Head of caudate nucleus (tissue), 42 donors: ENCODE data around the gene C12orf75.
A peak's percentile ranks its signal among the peaks of the same experiment; 100 is the strongest.

Experiments
- DNase-seq, 42 donors: peaks; one replicate each; pipeline versions ENCODE4 v3.0.0 to v3.0.0-alpha.2; 2020 to 2021; ENCODE audit warnings: mixed read lengths in 7 of 42
- intact Hi-C: fragments of 100-400 bp; cut with DNase I; formaldehyde crosslinking; loops from one replicate; pipeline ENCODE4 v1.15.0; 2022

C12orf75 gene

DNA sequence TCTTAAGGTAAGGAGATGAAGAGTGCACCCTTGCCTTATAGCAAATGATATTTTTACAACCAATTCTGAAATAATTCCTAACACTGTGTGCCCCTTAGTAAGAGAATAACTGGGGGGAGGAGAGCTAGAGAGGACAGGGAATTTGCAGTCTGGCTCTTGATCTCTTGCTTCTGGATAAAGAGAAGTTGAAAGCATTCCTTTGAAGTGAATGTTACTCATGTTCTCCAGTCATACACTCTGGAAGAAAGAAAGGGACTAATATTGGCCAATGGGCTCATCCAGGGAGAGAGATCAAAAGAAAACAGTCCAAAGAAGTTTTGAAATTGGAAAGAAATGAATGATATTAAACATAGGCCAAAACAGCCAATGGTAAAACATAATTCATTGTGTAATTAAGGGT is 25.3 kb downstream of the C12orf75 start:
- no peak for DNase-seq

DNA sequence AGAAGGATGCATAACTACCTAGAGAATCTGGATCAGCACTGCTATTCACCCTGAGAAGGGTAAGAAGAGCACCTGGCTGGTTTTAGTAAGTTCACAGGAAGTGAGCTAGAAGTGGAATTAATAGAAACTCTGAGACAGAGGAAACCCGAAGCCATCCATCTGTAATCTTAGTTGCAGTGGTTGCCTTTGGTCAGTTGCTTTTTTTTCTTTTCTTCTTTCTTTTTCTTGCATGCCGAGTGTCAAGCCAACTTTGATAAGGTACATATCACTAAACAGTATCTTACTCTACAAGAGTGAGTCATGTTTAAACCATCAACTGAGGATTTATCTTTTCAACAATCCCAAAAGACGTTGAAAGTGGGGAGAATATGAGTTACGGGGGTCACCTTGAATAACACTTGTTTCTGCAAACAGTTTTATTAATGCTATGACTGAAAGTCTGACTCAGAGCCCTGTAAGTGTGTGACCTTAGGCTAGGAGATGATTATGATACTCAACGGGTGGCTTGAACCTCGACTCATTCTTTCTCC is 26.7 kb downstream of the C12orf75 start:
- intact Hi-C loops = no loop called here

More for the DNA sequence above, 25.3 kb downstream of the C12orf75 start:
- intact Hi-C loops = no loop called here

GRCh38 chr12:105358789-105359188 is 28.3 kb downstream of the C12orf75 start:
- DNase-seq = peak in 14 of 42 donors; percentile 4 to 44 (median 20)

More for the DNA sequence above, 26.7 kb downstream of the C12orf75 start:
- DNase-seq = no peak

DNA sequence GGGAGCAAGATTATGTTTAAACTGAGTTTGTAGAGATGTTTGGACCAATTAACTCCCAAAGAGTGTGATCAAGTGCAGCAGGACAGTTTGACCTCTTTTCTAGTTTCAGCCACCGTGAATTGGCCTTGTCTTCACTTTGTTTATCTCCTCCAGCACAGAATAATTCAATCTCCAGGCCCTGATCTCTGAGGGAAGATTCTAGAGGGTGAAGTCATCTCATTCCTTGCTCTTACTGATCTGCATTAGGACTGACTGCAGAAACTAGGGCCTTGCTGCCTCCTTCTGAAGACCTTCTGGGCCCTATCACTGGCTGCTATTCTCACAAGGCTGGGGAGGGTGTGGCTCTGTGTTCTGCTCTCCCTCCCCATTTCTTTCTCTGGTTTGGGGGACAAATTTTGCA is 29.4 kb downstream of the C12orf75 start:
- intact Hi-C loops = no loop called here
- no peak for DNase-seq

More at GRCh38 chr12:105358789-105359188, 28.3 kb downstream of the C12orf75 start:
- intact Hi-C loops = no loop called here

DNA sequence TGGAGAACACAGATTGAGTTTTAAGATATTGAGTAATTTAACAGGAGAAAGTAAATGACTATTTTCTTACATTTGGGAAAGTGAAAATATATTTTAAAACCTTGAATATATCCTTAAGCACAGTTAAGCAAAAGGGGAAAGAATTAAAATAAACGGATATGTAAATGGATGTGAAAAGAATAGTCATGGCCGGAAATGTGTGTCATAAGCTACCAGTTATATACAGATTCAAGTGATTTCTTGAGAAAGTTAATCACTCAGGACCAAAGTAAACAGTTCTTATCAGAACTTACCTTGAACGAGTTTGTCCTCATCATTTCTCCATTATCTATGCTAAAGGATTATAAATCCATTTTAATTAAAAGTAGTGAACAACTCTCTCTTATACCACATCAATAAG is 33.4 kb downstream of the C12orf75 start:
- DNase-seq = no peak
- intact Hi-C loops = no loop called here

GRCh38 chr12:105365231-105365630 is 34.7 kb downstream of the C12orf75 start:
- intact Hi-C loops = no loop called here
- no peak for DNase-seq

GRCh38 chr12:105368047-105368646 is 37.7 kb downstream of the C12orf75 start:
- DNase-seq = no peak
- intact Hi-C loops = no loop called here

DNA sequence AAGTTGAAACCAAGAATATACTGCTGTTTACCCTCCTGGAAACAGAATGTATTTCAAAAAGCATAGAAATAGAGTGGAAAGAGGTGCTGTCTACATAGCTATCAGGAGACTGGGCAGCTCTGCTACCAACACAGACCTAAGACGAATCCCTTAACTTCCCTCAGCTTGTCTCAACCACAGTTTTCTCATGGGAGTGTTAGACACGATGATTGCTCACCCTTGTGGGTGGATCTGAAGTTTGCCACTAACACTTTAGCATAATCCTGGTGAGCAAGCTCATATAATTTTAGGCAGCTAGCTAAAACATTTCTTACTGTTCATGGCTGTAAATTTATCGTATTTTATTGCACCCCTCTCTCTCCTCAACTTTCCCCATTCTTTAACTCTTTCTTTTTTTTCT is 38.5 kb downstream of the C12orf75 start:
- intact Hi-C loops = no loop called here
- peak in 13 of 42 donors; percentile 13 to 71 (median 37) for DNase-seq

GRCh38 chr12:105374303-105374702 is 43.8 kb downstream of the C12orf75 start:
- intact Hi-C loops = no loop called here

GRCh38 chr12:105377077-105377476 is 46.6 kb downstream of the C12orf75 start:
- intact Hi-C loops = no loop called here
- DNase-seq = no peak

More at GRCh38 chr12:105374303-105374702, 43.8 kb downstream of the C12orf75 start:
- DNase-seq = no peak

GRCh38 chr12:105378911-105379310 is 48.4 kb downstream of the C12orf75 start:
- DNase-seq = no peak
- intact Hi-C loops = no loop called here

GRCh38 chr12:105382771-105383622 is 52.5 kb downstream of the C12orf75 start:
- intact Hi-C loops = no loop called here
- DNase-seq = peak in 13 of 42 donors; percentile 18 to 68 (median 38)

DNA sequence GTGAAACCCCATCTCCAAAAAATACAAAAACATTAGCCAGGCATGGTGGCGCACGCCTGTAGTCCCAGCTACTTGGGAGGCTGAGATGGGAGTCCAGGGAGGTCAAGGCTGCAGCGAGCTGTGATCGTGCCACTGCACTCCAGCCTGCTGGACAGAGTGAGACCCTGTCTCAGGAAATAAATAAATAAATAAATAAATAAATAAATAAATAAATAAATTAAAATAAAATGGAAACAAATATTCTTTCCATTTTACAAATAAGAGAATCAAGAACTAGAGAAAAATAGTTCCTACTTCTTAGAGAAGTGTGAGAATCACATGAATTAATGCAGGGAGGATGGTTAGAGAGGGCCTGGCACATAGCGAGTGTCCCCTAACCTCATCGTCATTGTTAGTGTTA is 53.7 kb downstream of the C12orf75 start:
- no peak for DNase-seq
- intact Hi-C loops = no loop called here

DNA sequence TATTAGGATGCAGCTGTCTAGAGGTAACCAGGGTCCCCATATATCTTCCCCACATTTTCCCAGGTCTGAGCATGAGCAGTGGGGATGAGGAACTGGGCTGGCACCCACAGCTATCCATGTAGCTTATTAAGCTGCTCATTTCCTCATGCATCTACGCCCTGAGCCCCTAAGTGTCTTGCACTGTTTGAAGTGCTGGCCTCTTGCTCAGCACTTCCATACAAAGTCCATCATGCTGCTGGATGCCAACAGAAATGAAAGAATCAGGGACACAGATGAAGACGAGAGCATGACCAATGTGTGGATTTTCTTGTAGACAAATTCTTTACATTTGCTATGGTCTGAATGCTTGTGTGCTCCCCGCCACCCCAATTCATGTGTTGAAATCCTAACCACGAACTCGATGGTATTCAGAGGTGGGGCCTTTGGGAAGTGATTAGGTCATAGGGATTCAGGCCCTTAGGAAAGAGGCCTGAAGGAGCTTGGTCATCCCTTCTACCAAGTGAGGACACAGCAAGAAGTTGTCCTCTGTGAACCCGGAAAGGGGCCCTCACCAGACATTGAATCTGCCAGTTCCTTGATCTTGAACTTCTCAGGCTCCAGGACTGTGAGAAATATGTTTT is 54.5 kb downstream of the C12orf75 start:
- intact Hi-C loops = no loop called here
- no peak for DNase-seq

DNA sequence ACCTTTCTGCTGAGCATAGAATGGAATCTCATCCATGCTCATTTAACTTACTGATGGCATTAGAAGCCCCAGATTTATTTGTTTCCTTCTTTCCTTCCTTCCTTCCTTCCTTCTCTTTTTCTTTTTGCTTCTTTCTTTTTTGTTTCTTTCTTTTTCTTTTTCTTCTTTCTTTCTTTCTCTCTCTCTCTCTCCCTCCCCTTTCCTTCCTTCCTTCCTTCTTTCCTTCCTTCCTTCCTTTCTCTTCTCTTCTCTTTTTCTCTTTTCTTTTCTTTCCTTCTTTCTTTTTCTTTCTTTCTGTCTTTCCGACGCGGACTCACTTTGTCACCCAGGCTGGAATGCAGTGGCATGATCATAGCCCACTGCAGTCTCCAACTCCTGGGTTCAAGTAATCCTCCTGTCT is 55.9 kb downstream of the C12orf75 start:
- intact Hi-C loops = no loop called here
- DNase-seq = peak in 1 of 42 donors; percentile 22

- intact Hi-C loops = no loop called here
- DNase-seq = no peak
These were observed 60.7 kb downstream of the C12orf75 start for GRCh38 chr12:105391231-105391630.

- intact Hi-C loops = no loop called here
- DNase-seq = peak in 2 of 42 donors; percentile 13 to 16
These were observed 63.1 kb downstream of the C12orf75 start for GRCh38 chr12:105393587-105393986.

DNA sequence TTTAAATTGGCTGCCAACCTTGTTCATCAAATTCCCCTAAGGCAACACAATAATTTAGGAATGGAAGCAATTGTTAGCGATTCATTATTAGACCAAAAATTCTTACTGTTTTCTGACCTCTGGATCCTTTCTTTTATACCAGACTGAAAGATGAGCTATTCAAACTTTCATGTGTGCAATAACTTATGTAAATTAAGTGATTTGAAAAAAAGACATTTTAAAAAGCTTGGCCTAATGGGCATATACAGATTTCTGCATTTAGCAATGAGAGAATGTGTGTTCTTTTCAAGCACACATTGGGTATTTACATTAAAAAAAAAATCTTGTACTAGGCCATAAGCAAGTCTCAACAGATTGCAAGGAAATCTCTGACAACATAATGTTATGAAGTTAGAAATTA is 65.5 kb downstream of the C12orf75 start:
- intact Hi-C loops = no loop called here
- DNase-seq = no peak

DNA sequence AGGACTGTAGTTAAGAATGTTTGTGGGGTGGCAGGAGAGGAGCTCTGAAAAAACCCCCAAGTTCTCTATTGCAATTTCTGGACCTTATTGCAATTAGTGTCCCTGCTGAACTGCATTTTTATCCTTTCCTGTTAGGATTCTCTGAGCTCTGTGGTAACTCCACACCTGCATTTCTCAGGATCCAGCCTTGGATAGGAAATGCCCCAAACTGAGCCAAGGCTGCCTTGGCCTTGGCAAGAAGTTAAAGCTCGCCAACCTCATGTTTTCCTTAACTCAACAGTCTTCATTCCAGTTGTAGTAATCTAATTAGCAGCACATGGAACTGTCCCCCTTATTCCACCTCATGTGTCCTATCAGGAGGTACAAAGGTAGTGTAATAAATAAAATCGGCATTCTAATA is 66.5 kb downstream of the C12orf75 start:
- intact Hi-C loops = no loop called here

GRCh38 chr12:105398930-105399329 is 68.4 kb downstream of the C12orf75 start:
- intact Hi-C loops = no loop called here
- no peak for DNase-seq

More for the DNA sequence above, 66.5 kb downstream of the C12orf75 start:
- no peak for DNase-seq
